NCI-H2107 treated with DMSO at 0.1 percent for 48 hours (cell line): Measurements from ENCODE around the gene PCDHGA8.
"Not testable (repeated sequence)": the region's sequence is repeated elsewhere in the genome, so short reads cannot be mapped to it uniquely, and the experiment has no call there.

Experiments used
- DNase-seq: peaks from one replicate; lab custom pipeline; 2025; ENCODE audit not compliant: unreplicated experiment; lab: John Stamatoyannopoulos, UW

The PCDHGA8 gene

DNA sequence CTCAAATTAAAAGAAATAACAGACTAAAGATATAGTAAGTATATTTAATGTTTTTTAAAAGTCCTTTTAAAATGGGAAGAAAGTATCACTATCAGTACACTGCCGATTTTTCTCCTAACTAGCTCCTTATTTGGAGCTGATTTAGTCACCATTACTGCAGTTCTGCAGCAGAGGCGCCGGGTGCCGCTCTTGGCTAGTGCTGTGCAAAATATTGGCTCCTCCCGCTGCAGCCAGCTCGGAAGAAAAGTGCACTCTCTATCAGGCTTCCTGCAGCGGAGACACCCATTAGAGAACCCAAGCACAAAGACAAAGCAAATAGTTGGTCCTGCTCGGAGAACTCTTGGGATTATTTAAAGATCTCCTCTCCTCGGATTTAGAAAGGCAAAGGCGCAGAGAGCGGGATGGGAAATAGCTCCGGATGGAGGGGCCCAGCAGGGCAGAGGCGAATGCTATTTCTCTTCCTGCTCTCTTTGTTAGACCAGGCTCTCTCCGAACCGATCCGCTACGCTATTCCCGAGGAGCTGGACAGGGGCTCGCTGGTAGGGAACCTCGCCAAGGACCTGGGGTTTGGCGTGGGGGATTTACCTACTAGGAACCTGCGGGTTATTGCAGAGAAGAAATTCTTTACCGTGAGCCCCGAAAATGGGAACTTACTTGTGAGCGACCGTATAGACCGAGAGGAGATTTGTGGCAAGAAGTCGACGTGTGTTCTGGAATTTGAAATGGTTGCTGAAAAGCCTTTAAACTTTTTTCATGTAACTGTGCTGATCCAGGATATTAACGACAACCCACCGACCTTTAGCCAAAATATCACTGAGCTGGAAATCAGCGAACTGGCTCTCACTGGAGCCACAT is 22.2 kb upstream of the PCDHGA8 start, which contains the start of gene PCDHGB3:
TSS of gene PCDHGB3 (plus strand) at position 249 of the 855 bp plus-strand sequence. CDS start at position 402, 153 bp downstream.
- DNase-seq, result no peak

GRCh38 chr5:141371572-141372475 is 20.6 kb upstream of the PCDHGA8 start:
- DNase-seq, result no peak

GRCh38 chr5:141373673-141374317 is 18.6 kb upstream of the PCDHGA8 start, which contains the start of gene PCDHGA6:
Gene PCDHGA6 (plus strand): TSS chr5:141373891. CDS start chr5:141374084, 193 bp downstream.
- no peak for DNase-seq

GRCh38 chr5:141374627-141375026 is 17.8 kb upstream of the PCDHGA8 start:
- no peak for DNase-seq

GRCh38 chr5:141375444-141376155 is 16.8 kb upstream of the PCDHGA8 start:
- not testable (repeated sequence) for DNase-seq

- no peak for DNase-seq
Observed at GRCh38 chr5:141382469-141383294, 9.8 kb upstream of the PCDHGA8 start, which contains the start of gene PCDHGA7. Gene PCDHGA7 (plus strand): TSS chr5:141382742. CDS start chr5:141382900, 158 bp downstream.

- no peak for DNase-seq
Observed at GRCh38 chr5:141383345-141383744, 9.1 kb upstream of the PCDHGA8 start.

DNA sequence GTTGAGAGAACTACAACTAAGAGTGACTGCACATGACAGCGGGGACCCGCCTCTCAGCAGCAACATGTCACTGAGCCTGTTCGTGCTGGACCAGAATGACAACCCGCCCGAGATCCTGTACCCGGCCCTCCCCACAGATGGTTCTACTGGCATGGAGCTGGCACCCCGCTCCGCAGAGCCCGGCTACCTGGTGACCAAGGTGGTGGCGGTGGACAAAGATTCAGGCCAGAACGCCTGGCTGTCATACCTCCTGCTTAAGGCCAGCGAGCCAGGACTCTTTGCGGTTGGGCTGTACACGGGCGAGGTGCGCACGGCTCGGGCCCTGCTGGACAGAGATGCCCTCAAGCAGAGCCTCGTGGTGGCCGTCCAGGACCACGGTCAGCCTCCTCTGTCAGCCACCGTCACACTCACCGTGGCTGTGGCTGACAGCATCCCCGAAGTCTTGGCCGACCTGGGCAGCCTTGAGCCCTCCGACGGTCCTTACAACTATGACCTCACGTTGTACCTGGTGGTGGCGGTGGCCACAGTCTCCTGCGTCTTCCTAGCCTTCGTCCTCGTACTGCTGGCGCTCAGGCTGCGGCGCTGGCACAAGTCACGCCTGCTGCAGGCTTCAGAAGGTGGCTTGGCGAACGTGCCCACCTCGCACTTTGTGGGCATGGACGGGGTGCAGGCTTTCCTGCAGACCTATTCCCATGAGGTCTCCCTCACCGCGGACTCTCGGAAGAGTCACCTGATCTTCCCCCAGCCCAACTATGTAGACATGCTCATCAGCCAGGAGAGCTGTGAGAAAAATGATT is 7.8 kb upstream of the PCDHGA8 start:
- no peak for DNase-seq

DNA sequence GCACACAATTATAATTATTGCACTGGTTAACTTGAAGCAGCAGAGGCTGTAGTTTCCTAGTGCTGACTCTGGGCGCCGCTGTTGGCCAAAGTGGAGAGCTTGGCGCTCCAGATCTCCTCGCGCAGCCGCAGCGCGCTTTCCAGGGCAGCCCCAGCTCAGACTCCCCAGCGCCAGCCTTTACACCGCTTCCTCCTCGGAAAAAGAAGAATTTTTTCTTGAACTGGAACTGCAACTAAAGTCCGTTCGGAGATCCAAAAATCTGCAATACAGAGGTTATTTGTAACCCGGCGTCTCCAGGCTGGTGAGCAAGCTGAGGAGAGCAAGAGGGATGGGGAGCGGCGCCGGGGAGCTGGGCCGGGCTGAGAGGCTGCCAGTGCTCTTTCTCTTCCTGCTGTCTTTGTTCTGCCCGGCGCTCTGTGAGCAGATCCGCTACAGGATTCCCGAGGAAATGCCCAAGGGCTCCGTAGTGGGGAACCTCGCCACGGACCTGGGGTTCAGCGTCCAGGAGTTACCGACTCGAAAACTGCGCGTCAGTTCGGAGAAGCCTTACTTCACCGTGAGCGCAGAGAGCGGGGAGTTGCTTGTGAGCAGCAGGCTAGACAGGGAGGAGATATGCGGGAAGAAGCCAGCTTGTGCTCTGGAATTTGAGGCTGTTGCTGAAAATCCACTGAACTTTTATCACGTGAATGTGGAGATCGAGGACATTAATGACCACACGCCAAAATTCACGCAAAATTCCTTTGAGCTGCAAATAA is 4.7 kb upstream of the PCDHGA8 start, which contains the start of gene PCDHGB4:
TSS of gene PCDHGB4 (plus strand) at position 142 of the 755 bp plus-strand sequence. CDS start at position 329, 187 bp downstream.
- DNase-seq, result not testable (repeated sequence)

DNA sequence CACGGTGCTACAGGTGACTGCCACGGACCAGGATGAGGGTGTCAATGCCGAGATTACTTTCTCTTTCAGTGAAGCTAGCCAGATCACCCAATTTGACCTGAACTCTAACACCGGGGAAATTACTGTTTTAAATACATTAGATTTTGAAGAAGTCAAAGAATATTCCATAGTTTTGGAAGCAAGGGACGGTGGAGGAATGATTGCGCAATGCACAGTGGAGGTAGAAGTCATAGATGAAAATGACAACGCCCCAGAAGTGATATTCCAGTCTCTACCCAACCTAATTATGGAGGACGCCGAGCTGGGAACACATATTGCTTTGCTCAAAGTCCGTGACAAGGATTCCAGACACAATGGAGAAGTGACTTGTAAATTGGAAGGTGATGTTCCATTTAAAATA is 3.8 kb upstream of the PCDHGA8 start:
- DNase-seq, result no peak

DNA sequence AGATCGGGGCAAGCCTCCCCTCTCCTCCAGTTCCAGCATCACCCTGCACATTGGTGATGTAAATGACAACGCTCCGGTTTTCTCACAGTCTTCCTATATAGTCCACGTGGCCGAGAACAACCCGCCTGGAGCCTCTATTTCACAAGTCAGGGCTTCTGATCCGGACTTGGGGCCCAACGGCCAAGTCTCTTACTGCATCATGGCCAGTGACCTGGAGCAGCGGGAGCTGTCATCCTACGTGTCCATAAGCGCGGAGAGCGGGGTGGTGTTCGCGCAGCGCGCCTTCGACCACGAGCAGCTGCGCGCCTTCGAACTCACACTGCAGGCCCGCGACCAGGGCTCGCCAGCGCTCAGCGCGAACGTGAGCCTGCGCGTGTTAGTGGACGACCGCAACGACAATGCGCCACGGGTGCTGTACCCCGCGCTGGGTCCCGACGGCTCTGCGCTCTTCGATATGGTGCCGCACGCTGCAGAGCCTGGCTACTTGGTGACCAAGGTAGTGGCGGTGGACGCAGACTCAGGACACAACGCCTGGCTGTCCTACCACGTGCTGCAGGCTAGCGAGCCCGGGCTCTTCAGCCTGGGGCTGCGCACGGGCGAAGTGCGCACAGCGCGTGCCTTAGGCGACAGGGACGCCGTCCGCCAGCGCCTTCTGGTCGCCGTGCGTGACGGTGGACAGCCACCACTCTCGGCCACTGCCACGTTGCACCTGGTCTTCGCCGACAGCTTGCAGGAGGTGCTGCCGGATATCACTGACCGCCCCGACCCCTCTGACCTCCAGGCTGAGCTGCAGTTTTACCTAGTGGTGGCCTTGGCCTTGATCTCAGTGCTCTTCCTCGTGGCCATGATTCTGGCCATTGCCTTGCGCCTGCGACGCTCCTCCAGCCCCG is 3.0 kb upstream of the PCDHGA8 start:
- DNase-seq, result no peak

GRCh38 chr5:141393267-141393666 is 834 bp downstream of the PCDHGA8 start:
- DNase-seq, result no peak

- DNase-seq, result not testable (repeated sequence)
Observed at GRCh38 chr5:141394401-141395187, 2.2 kb downstream of the PCDHGA8 start.

DNA sequence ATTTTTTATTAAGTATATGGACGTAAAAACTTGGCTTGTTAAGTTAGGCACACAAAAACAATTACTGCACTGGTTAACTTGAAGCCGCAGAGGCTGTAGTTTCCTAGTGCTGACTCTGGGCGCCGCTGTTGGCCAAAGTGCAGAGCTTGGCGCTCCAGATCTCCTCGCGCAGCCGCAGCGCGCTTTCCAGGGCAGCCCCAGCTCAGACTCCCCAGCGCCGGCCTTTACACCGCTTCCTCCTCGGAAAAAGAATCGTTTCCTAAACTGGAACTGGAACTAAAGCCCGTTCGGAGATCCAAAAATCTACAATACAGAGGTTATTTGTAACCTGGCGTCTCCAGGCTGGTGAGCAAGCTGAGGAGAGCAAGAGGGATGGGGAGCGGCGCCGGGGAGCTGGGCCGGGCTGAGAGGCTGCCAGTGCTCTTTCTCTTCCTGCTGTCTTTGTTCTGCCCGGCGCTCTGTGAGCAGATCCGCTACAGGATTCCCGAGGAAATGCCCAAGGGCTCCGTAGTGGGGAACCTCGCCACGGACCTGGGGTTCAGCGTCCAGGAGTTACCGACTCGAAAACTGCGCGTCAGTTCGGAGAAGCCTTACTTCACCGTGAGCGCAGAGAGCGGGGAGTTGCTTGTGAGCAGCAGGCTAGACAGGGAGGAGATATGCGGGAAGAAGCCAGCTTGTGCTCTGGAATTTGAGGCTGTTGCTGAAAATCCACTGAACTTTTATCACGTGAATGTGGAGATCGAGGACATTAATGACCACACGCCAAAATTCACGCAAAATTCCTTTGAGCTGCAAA is 5.5 kb downstream of the PCDHGA8 start, which contains the start of gene PCDHGB5:
TSS of gene PCDHGB5 (plus strand) at position 192 of the 796 bp plus-strand sequence. CDS start at position 373, 181 bp downstream.
- DNase-seq, result not testable (repeated sequence)

DNA sequence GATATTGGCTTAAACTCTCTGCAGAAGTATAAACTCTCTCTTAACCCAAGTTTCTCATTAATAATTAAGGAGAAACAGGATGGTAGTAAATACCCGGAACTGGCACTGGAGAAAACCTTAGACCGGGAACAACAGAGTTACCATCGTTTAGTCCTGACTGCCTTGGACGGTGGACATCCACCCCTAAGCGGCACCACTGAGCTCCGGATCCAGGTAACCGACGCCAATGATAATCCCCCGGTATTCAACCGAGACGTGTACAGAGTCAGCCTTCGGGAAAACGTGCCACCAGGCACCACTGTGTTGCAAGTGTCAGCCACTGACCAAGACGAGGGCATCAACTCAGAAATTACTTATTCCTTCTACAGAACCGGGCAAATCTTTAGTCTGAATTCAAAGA is 6.2 kb downstream of the PCDHGA8 start:
- DNase-seq, result no peak
